ENCODE data around the gene RPL23.

RPL23 gene

GRCh38 chr17:38853292-38854219 lies at the start of gene RPL23:
Gene RPL23, minus strand, starts transcription at chr17:38853721. Its CDS starts 11 bp downstream, at chr17:38853710.
- DNase-seq (ENCODE audit: low read depth, low spot score) = peak; percentile 98

GRCh38 chr17:38900978-38901656 lies 47.6 kb upstream of the RPL23 start:
- peak; percentile 82 for DNase-seq (ENCODE audit: low read depth, low spot score)

GRCh38 chr17:38899421-38899820 lies 45.9 kb upstream of the RPL23 start:
- no peak for DNase-seq (ENCODE audit: low read depth, low spot score)

GRCh38 chr17:38898812-38899348 lies 45.4 kb upstream of the RPL23 start:
- no peak for DNase-seq (ENCODE audit: low read depth, low spot score)

GRCh38 chr17:38898291-38898679 lies 44.8 kb upstream of the RPL23 start:
- no peak for DNase-seq (ENCODE audit: low read depth, low spot score)

- no peak for DNase-seq (ENCODE audit: low read depth, low spot score)
These were observed 44.3 kb upstream of the RPL23 start for GRCh38 chr17:38897671-38898290.

GRCh38 chr17:38897176-38897575 lies 43.7 kb upstream of the RPL23 start:
- DNase-seq (ENCODE audit: low read depth, low spot score) = no peak

- DNase-seq (ENCODE audit: low read depth, low spot score) = peak; percentile 86
These were observed 42.9 kb upstream of the RPL23 start for GRCh38 chr17:38896346-38896954.

- DNase-seq (ENCODE audit: low read depth, low spot score) = no peak
These were observed 40.8 kb upstream of the RPL23 start for GRCh38 chr17:38894276-38894675.

- no peak for DNase-seq (ENCODE audit: low read depth, low spot score)
These were observed 40.1 kb upstream of the RPL23 start for GRCh38 chr17:38893607-38894006.

GRCh38 chr17:38893113-38893512 lies 39.6 kb upstream of the RPL23 start:
- DNase-seq (ENCODE audit: low read depth, low spot score) = no peak

- no peak for DNase-seq (ENCODE audit: low read depth, low spot score)
These were observed 39.1 kb upstream of the RPL23 start for GRCh38 chr17:38892620-38893019.

- no peak for DNase-seq (ENCODE audit: low read depth, low spot score)
These were observed 38.6 kb upstream of the RPL23 start for GRCh38 chr17:38892083-38892482.

GRCh38 chr17:38891441-38891840 lies 37.9 kb upstream of the RPL23 start:
- DNase-seq (ENCODE audit: low read depth, low spot score) = no peak

- DNase-seq (ENCODE audit: low read depth, low spot score) = no peak
These were observed 36.9 kb upstream of the RPL23 start for GRCh38 chr17:38890410-38890746.

GRCh38 chr17:38889745-38890409 lies 36.4 kb upstream of the RPL23 start:
- no peak for DNase-seq (ENCODE audit: low read depth, low spot score)

- DNase-seq (ENCODE audit: low read depth, low spot score) = no peak
These were observed 35.3 kb upstream of the RPL23 start for GRCh38 chr17:38888842-38889241.

- DNase-seq (ENCODE audit: low read depth, low spot score) = no peak
These were observed 33.1 kb upstream of the RPL23 start for GRCh38 chr17:38886643-38887010.

GRCh38 chr17:38885728-38886642 lies 32.5 kb upstream of the RPL23 start:
- DNase-seq (ENCODE audit: low read depth, low spot score) = peak; percentile 67

- DNase-seq (ENCODE audit: low read depth, low spot score) = no peak
These were observed 31.7 kb upstream of the RPL23 start for GRCh38 chr17:38885044-38885727.
